NCI-H2196 (cell line): ENCODE measurements around the gene TUBA1C.
A peak's percentile ranks its signal among the peaks of the same experiment; 100 is the strongest.
"Not testable (repeated sequence)": the region's sequence is repeated elsewhere in the genome, so short reads cannot be mapped to it uniquely, and the experiment has no call there.

Source experiments
- DNase-seq: peaks from one replicate; lab custom pipeline; 2025; ENCODE audit not compliant: unreplicated experiment; lab: John Stamatoyannopoulos, UW

Gene TUBA1C

GRCh38 chr12:49305762-49306510 lies 41.1 kb downstream of the TUBA1C start:
- DNase-seq, result no peak

- no peak for DNase-seq
Observed at GRCh38 chr12:49309386-49309785, 44.5 kb downstream of the TUBA1C start.

- not testable (repeated sequence) for DNase-seq
Observed at GRCh38 chr12:49310451-49311000, 45.6 kb downstream of the TUBA1C start.

- no peak for DNase-seq
Observed at GRCh38 chr12:49314811-49315210, 49.9 kb downstream of the TUBA1C start.

- DNase-seq, result not testable (repeated sequence)
Observed at GRCh38 chr12:49317118-49317517, 52.2 kb downstream of the TUBA1C start.

GRCh38 chr12:49320411-49321103 lies 55.7 kb downstream of the TUBA1C start:
- DNase-seq, result not testable (repeated sequence)

GRCh38 chr12:49322367-49322707 lies 57.5 kb downstream of the TUBA1C start:
- DNase-seq, result no peak

- DNase-seq, result peak; percentile 99
Observed at GRCh38 chr12:49322708-49323523, 58.0 kb downstream of the TUBA1C start, which contains the start of gene TROAP. Gene TROAP, plus strand, starts transcription at chr12:49323255. Its CDS starts 354 bp downstream, at chr12:49323609.

GRCh38 chr12:49323524-49324097 lies 58.7 kb downstream of the TUBA1C start:
- DNase-seq, result no peak
